K562 (cell line): ENCODE data around the gene EPHB3. TPM values are rescaled to one million over a fixed set of nuclear protein-coding genes. Genes with fewer than 3 reads are reported as not detected.

Experiments used
- ATAC-seq: fragments of 200-7000 bp; cut with Tn5 transposase; 3 replicates; pipeline ENCODE4 v1.9.1; 2020; ENCODE audit warnings: moderate library complexity
- BruUV-seq: library from RNA; stranded (reverse); fragments of 400-500 nt; replicated peaks from 2 replicates; lab custom pipeline; 2021; lab: Mats Ljungman, UMichigan
- CTCF ChIA-PET: fragments of 300-600 bp; formaldehyde crosslinking; extraction: SDS; loops from one replicate; lab custom pipeline; 2021; ENCODE audit warnings: low intra/inter-chr PET ratio; lab: Yijun Ruan, JAX
- POLR2A ChIA-PET: fragments of 300-600, 350-650 bp; sonication (Branson Sonifier 250); formaldehyde crosslinking; extraction: SDS; loops from one replicate; lab custom pipeline; 2021; ENCODE audit warnings: antibody characterized with exemption, inconsistent platforms; lab: Yijun Ruan, JAX
- DNase-seq, 4 experiments: peaks; one replicate each; pipeline versions ENCODE4 v3.0.0 to v3.0.0-alpha.2; 2011 to 2018; ENCODE audit warnings: low spot score in 3 of 4, mixed read lengths in 3 of 4; ENCODE audit errors: extremely low read depth in 1 of 4
- FAIRE-seq: peaks from 2 replicates; lab custom pipeline; 2011; peaks lifted over from hg19 to GRCh38; lab: Jason Lieb, UNC
- H2AFZ ChIP-seq: 2 replicates; pipeline ENCODE4 v1.6.0; 2011; ENCODE audit warnings: low read depth, low read length, control low read depth, inconsistent platforms
- H3K27ac ChIP-seq: fragments of 200-600 bp; 3 replicates; pipeline ENCODE4 v1.8.0; 2011; ENCODE audit warnings: low read depth, mild to moderate bottlenecking, control low read depth, inconsistent platforms, low read length, moderate library complexity, mixed read lengths; ENCODE audit errors: extremely low read depth
- H3K27me3 ChIP-seq, 2 experiments: fragments of 300-600 bp in 1 of 2; 2 replicates in 1 of 2; 3 replicates in 1 of 2; pipeline versions ENCODE4 v1.6.0 to v1.8.0; 2011; ENCODE audit warnings: inconsistent platforms in 2 of 2, low read length in 2 of 2, mild to moderate bottlenecking in 1 of 2, mixed read lengths in 1 of 2, moderate library complexity in 1 of 2; ENCODE audit not compliant: control insufficient read depth in 2 of 2, insufficient read depth in 2 of 2
- H3K36me3 ChIP-seq: fragments of 300-600 bp; 3 replicates; pipeline ENCODE4 v1.8.0; 2011; ENCODE audit warnings: mild to moderate bottlenecking, low read length, inconsistent platforms; ENCODE audit not compliant: control insufficient read depth, insufficient read depth
- H3K4me1 ChIP-seq, 2 experiments: fragments of 200-600 bp in 1 of 2; replicated peaks in 1 of 2; 2 replicates in 1 of 2; 3 replicates in 1 of 2; pipeline versions ENCODE4 v1.5.1 to v1.8.0; 2011; ENCODE audit warnings: inconsistent platforms in 2 of 2, low read length in 2 of 2, mild to moderate bottlenecking in 1 of 2, mixed read lengths in 1 of 2, moderate library complexity in 1 of 2; ENCODE audit not compliant: control insufficient read depth in 2 of 2, insufficient read depth in 2 of 2
- H3K4me2 ChIP-seq: 2 replicates; pipeline ENCODE4 v1.6.1; 2011; ENCODE audit warnings: low read length, control low read depth, inconsistent platforms, mixed read lengths; ENCODE audit not compliant: insufficient read depth
- H3K4me3 ChIP-seq: fragments of 200-600 bp; sonication (generic), shearing (Covaris generic); 2 replicates; pipeline ENCODE4 v1.5.1; 2016; ENCODE audit warnings: control low read depth, inconsistent platforms
- H3K79me2 ChIP-seq: fragments of 200-600 bp; 3 replicates; pipeline ENCODE4 v1.8.0; 2011; ENCODE audit warnings: low read length, inconsistent platforms; ENCODE audit not compliant: control insufficient read depth, insufficient read depth
- H3K9ac ChIP-seq, 2 experiments: 2 replicates each; pipeline versions ENCODE4 v1.6.0 to v1.6.1; 2011; ENCODE audit warnings: low read depth in 2 of 2, low read length in 2 of 2, control low read depth in 1 of 2, inconsistent platforms in 1 of 2, mild to moderate bottlenecking in 1 of 2, mixed read lengths in 1 of 2; ENCODE audit not compliant: insufficient read depth in 1 of 2
- H3K9me1 ChIP-seq: one replicate; pipeline ENCODE4 v1.6.0; 2011; ENCODE audit warnings: inconsistent platforms, mild to moderate bottlenecking, low read length, moderate library complexity; ENCODE audit not compliant: control insufficient read depth, insufficient read depth
- H3K9me3 ChIP-seq: replicated peaks from 2 replicates; pipeline ENCODE4 v1.5.1; 2011; ENCODE audit warnings: low read depth, low read length, inconsistent platforms; ENCODE audit not compliant: control insufficient read depth, insufficient read depth
- H4K20me1 ChIP-seq: replicated peaks from 2 replicates; pipeline ENCODE4 v1.6.1; 2011; ENCODE audit warnings: low read length, inconsistent platforms, mixed read lengths; ENCODE audit not compliant: control insufficient read depth, insufficient read depth
- LCOR ChIP-seq: sonication (generic); formaldehyde crosslinking; IDR thresholded peaks from 2 replicates; pipeline ENCODE4 v1.8.0; 2022; ENCODE audit warnings: mild to moderate bottlenecking, missing genetic modification reagents
- MCM5 ChIP-seq: fragments of 450-650 bp; IDR thresholded peaks from 2 replicates; pipeline ENCODE4 v1.6.1; 2016; ENCODE audit warnings: low read depth
- MCM7 ChIP-seq, 2 experiments: fragments of 450-650 bp; IDR thresholded peaks; 2 replicates each; pipeline ENCODE4 v1.6.1; 2016 to 2018
- RBM25 ChIP-seq: fragments of 200-400 bp; formaldehyde crosslinking; IDR thresholded peaks from 2 replicates; pipeline ENCODE4 v1.6.1; 2018; ENCODE audit warnings: low read length, low read depth, moderate library complexity; ENCODE audit not compliant: severe bottlenecking
- TGIF2 ChIP-seq: sonication (generic); formaldehyde crosslinking; IDR thresholded peaks from 2 replicates; pipeline ENCODE4 v1.8.1; 2022; ENCODE audit warnings: mild to moderate bottlenecking, missing genetic modification reagents, moderate library complexity
- WGBS: fragments of 100-300 bp; shearing (Covaris generic); methylation state at CpG from one replicate; pipeline ENCODE4 v1.1.6; 2016; ENCODE audit warnings: low coverage, mixed read lengths; ENCODE audit not compliant: insufficient coverage; ENCODE audit errors: missing lambda C conversion rate; 5-methylcytosine and 5-hydroxymethylcytosine counted together
- in situ Hi-C: fragments of 300-500 bp; cut with MboI; formaldehyde crosslinking; loops from 4 replicates; pipeline ENCODE4 v1.15.0; 2018; ENCODE audit warnings: inconsistent platforms, mixed read lengths
- intact Hi-C: fragments of 100-400 bp; cut with micrococcal nuclease; formaldehyde crosslinking; loops from 2 replicates; pipeline ENCODE4 v1.14.2; 2022
- polyA plus RNA-seq, 8 experiments: library from polyadenylated mRNA; depleted of rRNA in 4 of 8; stranded (reverse) in 5 of 8; unstranded in 3 of 8; fragments of >200 nt; fragmentation: Nextera tagmentation in 2 of 8; fragmentation: Illumina TruSeq in 1 of 8; extraction: Ambion mirVana in 2 of 8; extraction: Trizol in 1 of 8; gene quantifications; 2 replicates each; pipeline versions ENCODE4 v1.2.1 to v1.2.3, GENCODE V29; 2011 to 2014; ENCODE audit warnings: inconsistent platforms in 1 of 8, missing spikeins in 1 of 8
- total RNA-seq, 7 experiments: library from RNA; depleted of rRNA in 6 of 7; stranded (reverse); fragments of >200 nt in 6 of 7; fragmentation: Illumina TruSeq in 2 of 7; extraction: Trizol in 2 of 7; gene quantifications; 2 replicates each; pipeline versions ENCODE4 v1.2.1 to v1.2.3, GENCODE V29; 2011 to 2021; ENCODE audit warnings: low replicate concordance in 1 of 7
- TF ChIP-seq, protein P1 (sequence below): sonication (generic); formaldehyde crosslinking; IDR thresholded peaks from 2 replicates; pipeline ENCODE4 v1.8.0; 2023; ENCODE audit warnings: missing genetic modification reagents, mild to moderate bottlenecking, borderline replicate concordance

The EPHB3 gene
- total and polyA plus RNA-seq, 9 of the 15 experiments (the other 6 are each of a cell fraction or from before 2014, with no cell fraction given): not detected

DNA sequence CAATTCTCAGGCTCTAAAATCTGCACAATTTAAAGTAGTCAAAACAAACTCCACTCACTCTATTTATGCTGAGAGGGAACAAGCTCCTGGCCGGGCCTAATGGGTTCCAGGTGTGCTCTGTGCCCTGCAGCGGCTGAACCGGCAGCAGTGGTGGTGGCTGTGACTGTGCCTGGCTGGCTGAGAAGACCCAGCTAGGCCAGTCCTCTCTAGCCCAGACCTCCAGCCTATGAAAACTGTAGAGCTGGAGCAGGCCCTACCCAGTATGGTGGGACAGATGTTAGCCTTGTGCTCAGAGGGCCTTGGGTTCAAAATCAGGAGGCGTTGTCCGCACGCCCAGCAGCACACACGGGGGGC lies 37.0 kb downstream of the EPHB3 start (continued):
- TF ChIP-seq RBM25 (no peak), MCM5 (no peak), LCOR (no peak)
- TF ChIP-seq, all 486 proteins: peak for 0

GRCh38 chr3:184599143-184599542 lies 37.6 kb downstream of the EPHB3 start:
- H3K27ac ChIP-seq: no peak overlapping the region
- 4% methylated on average over 3 of the region's 3 CpGs for WGBS
- in situ Hi-C loops (no loop called here), intact Hi-C loops (no loop called here)
- H3K4me1 ChIP-seq: peaks cover 0 to 9% of the 10 kb centered on the region in 2 experiments; a peak in 2 of 5 replicates
- H4K20me1 ChIP-seq: peaks cover 3% of the 10 kb centered on the region
- H3K27me3 ChIP-seq: peaks cover 24 to 90% of the 10 kb centered on the region in 2 experiments
- BruUV-seq: no TSS peak
- FAIRE-seq: no peak
- no peaks in the 10 kb centered on the region for H3K9me1 ChIP-seq
- no peak overlapping the region for H3K4me3 ChIP-seq
- no peak overlapping the region for H3K9ac ChIP-seq
- POLR2A ChIA-PET: no interaction called here
- no peak for ATAC-seq
- CTCF ChIA-PET: no interaction called here
- H3K36me3 ChIP-seq: no peaks in the 10 kb centered on the region
- H2AFZ ChIP-seq: no peak overlapping the region
- H3K4me2 ChIP-seq: no peak overlapping the region
- no peaks in the 10 kb centered on the region for H3K79me2 ChIP-seq
- TF ChIP-seq TGIF2 (no peak), MCM7 (IDR thresholded peaks at IDR 0.05) (no peak)
- TF ChIP-seq, protein P1, sequence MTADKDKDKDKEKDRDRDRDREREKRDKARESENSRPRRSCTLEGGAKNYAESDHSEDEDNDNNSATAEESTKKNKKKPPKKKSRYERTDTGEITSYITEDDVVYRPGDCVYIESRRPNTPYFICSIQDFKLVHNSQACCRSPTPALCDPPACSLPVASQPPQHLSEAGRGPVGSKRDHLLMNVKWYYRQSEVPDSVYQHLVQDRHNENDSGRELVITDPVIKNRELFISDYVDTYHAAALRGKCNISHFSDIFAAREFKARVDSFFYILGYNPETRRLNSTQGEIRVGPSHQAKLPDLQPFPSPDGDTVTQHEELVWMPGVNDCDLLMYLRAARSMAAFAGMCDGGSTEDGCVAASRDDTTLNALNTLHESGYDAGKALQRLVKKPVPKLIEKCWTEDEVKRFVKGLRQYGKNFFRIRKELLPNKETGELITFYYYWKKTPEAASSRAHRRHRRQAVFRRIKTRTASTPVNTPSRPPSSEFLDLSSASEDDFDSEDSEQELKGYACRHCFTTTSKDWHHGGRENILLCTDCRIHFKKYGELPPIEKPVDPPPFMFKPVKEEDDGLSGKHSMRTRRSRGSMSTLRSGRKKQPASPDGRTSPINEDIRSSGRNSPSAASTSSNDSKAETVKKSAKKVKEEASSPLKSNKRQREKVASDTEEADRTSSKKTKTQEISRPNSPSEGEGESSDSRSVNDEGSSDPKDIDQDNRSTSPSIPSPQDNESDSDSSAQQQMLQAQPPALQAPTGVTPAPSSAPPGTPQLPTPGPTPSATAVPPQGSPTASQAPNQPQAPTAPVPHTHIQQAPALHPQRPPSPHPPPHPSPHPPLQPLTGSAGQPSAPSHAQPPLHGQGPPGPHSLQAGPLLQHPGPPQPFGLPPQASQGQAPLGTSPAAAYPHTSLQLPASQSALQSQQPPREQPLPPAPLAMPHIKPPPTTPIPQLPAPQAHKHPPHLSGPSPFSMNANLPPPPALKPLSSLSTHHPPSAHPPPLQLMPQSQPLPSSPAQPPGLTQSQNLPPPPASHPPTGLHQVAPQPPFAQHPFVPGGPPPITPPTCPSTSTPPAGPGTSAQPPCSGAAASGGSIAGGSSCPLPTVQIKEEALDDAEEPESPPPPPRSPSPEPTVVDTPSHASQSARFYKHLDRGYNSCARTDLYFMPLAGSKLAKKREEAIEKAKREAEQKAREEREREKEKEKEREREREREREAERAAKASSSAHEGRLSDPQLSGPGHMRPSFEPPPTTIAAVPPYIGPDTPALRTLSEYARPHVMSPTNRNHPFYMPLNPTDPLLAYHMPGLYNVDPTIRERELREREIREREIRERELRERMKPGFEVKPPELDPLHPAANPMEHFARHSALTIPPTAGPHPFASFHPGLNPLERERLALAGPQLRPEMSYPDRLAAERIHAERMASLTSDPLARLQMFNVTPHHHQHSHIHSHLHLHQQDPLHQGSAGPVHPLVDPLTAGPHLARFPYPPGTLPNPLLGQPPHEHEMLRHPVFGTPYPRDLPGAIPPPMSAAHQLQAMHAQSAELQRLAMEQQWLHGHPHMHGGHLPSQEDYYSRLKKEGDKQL (CRISPR knock-in tag): no peak
- DNase-seq: no peak
- H3K9me3 ChIP-seq: no peaks in the 10 kb centered on the region
